Aorta (tissue), 5 donors: Measurements from ENCODE around the gene ERC1. TPM values are rescaled to one million over a fixed set of nuclear protein-coding genes. Genes with fewer than 3 reads are reported as not detected.
"Not testable (repeated sequence)": the region's sequence is repeated elsewhere in the genome, so short reads cannot be mapped to it uniquely, and the experiment has no call there.

Source experiments
- ATAC-seq: fragments of 200-7000 bp; cut with Tn5 transposase; one replicate; pipeline ENCODE4 v1.9.1; 2022; ENCODE audit warnings: moderate library complexity; ENCODE audit not compliant: low FRiP score
- DNase-seq, 2 donors: peaks; one replicate each; pipeline ENCODE4 v3.0.0-alpha.2; 2020
- H3K27ac ChIP-seq, 2 donors: one replicate each; pipeline ENCODE4 v1.5.1; 2013; ENCODE audit warnings: low read length in 2 of 2, mild to moderate bottlenecking in 2 of 2, moderate library complexity in 2 of 2, control low read depth in 1 of 2, inconsistent platforms in 1 of 2, low read depth in 1 of 2
- H3K27me3 ChIP-seq, 2 donors: one replicate each; pipeline ENCODE4 v1.6.1; 2013; ENCODE audit warnings: control low read depth in 1 of 2, low read length in 1 of 2, mild to moderate bottlenecking in 1 of 2, moderate library complexity in 1 of 2; ENCODE audit not compliant: insufficient read depth in 2 of 2, control insufficient read depth in 1 of 2
- H3K36me3 ChIP-seq, 2 donors: one replicate each; pipeline ENCODE4 v1.6.1; 2013; ENCODE audit warnings: control low read depth in 1 of 2, low read length in 1 of 2, mild to moderate bottlenecking in 1 of 2; ENCODE audit not compliant: insufficient read depth in 2 of 2, control insufficient read depth in 1 of 2
- H3K4me1 ChIP-seq, 2 donors: one replicate each; pipeline ENCODE4 v1.6.1; 2013; ENCODE audit warnings: low read length in 2 of 2, control low read depth in 1 of 2, mild to moderate bottlenecking in 1 of 2, moderate library complexity in 1 of 2; ENCODE audit not compliant: insufficient read depth in 2 of 2, control insufficient read depth in 1 of 2
- H3K4me3 ChIP-seq, 2 donors: one replicate each; pipeline ENCODE4 v1.5.1; 2013; ENCODE audit warnings: low read length in 2 of 2, control low read depth in 1 of 2, mild to moderate bottlenecking in 1 of 2
- H3K9me3 ChIP-seq: one replicate; pipeline ENCODE4 v1.6.1; 2013; ENCODE audit warnings: mild to moderate bottlenecking, low read length; ENCODE audit not compliant: control insufficient read depth
- WGBS, 2 donors: extraction: QIAGEN DNeasy Blood & Tissue Kit; methylation state at CpG; one replicate each; pipeline ENCODE4 v1.1.7; 2013; 5-methylcytosine and 5-hydroxymethylcytosine counted together
- intact Hi-C, 2 donors: fragments of 100-400 bp; cut with DNase I; formaldehyde crosslinking; loops; one replicate each; pipeline versions ENCODE4 v1.14.2 to v1.15.0; 2022
- polyA plus RNA-seq, 2 donors: library from polyadenylated mRNA; stranded (reverse); fragments of 200-250 nt; gene quantifications; one replicate each; pipeline ENCODE4 v1.2.3, GENCODE V29; 2013
- total RNA-seq, 2 donors: library from RNA; stranded (reverse); fragmentation: NEBNext Ultra II Directional; extraction: Animal tissue kit (Norgen Biotek cat#: 25700); gene quantifications; one replicate each; pipeline ENCODE4 v1.2.1, GENCODE V29; 2021
- donor health status: healthy with polysubstance abuse.
- donor health status: Bipolar disorder and iron deficiency.
- donor health status: DM: no; HTN: no; CAD: no.
- donor health status: DM: no; HTN: no; CAD: no.
- donor health status: DM: yes; HTN: yes; CAD: no.

The ERC1 gene
- total and polyA plus RNA-seq, 4 donors, result 8.1 to 99.8 (median 45.3) TPM

DNA sequence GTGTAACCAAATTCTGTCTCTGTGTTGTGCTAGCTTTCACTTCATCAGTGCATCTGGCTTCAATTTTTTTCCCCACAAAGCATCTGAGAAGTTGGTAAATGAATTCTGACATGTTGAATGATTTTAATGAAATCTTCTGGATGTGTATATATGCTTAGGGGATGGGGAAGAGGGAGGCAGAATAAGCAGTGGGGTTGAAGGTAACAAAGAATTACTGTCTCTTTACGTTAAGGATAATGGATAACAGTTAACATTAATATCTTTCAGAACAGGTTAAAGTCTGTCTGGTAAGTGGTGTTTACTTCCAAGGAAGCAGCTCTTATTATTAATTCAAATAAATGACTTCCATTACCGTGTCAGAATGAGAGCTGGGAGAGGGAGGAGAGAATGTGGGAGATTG lies 261.7 kb downstream of the ERC1 start:
- ATAC-seq (no peak), DNase-seq (no peak)
- H3K36me3 ChIP-seq, result no peaks in the 10 kb centered on the region
- intact Hi-C loops, result no loop called here
- WGBS, 2 donors, result 75% methylated on average over 2 of the region's 2 CpGs
- no peak overlapping the region for H3K4me3 ChIP-seq
- no peaks in the 10 kb centered on the region for H3K9me3 ChIP-seq
- no peaks in the 10 kb centered on the region for H3K4me1 ChIP-seq
- no peak overlapping the region for H3K27ac ChIP-seq
- no peaks in the 10 kb centered on the region for H3K27me3 ChIP-seq

DNA sequence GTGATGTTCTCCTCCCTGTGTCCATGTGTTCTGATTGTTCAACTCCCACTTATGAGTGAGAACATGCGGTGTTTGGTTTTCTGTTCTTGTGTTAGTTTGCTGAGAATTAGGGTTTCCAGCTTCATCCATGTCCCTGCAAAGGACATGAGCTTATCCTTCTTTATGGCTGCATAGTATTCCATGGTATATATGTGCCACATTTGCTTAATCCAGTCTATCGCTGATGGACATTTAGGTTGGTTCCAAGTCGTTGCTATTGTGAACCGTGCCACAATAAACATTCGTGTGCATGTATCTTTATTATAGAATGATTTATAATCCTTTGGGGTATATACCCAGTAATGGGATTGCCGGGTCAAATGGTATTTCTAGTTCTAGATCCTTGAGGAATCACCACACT lies 264.1 kb downstream of the ERC1 start:
- H3K27ac ChIP-seq, H3K4me3 ChIP-seq, DNase-seq, H3K4me1 ChIP-seq, H3K9me3 ChIP-seq, intact Hi-C loops, H3K27me3 ChIP-seq, ATAC-seq, H3K36me3 ChIP-seq: not testable (repeated sequence)
- WGBS, 2 donors, result 92 to 95% methylated on average over 6 of the region's 6 CpGs

DNA sequence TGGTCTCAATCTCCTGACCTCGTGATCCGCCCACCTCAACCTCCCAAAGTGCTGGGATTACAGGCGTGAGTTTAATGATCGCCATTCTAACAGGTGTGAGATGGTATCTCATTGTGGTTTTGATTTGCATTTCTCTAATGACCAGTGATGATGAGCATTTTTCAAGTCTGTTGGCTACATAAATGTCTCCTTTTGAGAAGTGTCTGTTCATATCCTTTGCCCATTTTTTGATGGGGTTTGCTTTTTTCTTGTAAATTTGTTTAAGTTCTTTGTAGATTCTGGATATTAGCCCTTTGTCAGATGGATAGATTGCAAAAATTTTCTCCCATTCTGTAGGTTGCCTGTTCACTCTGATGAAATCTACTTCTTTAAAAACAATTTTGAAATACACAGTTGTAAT lies 264.8 kb downstream of the ERC1 start:
- H3K36me3 ChIP-seq, H3K4me3 ChIP-seq, DNase-seq, ATAC-seq, H3K27me3 ChIP-seq, intact Hi-C loops, H3K4me1 ChIP-seq, H3K27ac ChIP-seq, H3K9me3 ChIP-seq: not testable (repeated sequence)
- WGBS, 2 donors, result 98 to 99% methylated on average over 4 of the region's 4 CpGs

DNA sequence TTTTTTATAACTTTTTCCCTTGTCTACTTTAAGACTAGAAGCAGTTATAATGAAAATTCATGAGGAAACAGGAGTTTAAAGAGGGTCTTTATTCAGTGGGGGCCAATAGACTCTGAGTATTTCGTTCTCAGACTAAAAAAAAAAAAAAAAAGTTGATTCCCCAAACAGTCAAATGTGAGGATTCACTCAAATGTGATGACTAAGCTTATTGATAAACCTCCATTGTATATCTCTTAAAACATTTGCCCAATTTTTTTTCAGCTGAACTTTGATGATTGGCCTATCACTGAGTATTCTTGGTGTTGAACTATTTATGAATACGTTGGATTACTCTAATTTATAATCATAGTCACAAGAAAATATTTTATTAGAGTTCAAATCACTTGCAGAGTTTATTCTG lies 265.3 kb downstream of the ERC1 start:
- no peak for DNase-seq
- Histone ChIP-seq H3K27me3 (no peaks in the 10 kb centered on the region), H3K9me3 (no peaks in the 10 kb centered on the region), H3K4me3 (no peak overlapping the region), H3K36me3 (no peaks in the 10 kb centered on the region), H3K4me1 (no peaks in the 10 kb centered on the region), H3K27ac (no peak overlapping the region)
- ATAC-seq, result no peak
- 98 to 99% methylated on average over 2 of the region's 2 CpGs for WGBS, 2 donors
- intact Hi-C loops, result no loop called here

DNA sequence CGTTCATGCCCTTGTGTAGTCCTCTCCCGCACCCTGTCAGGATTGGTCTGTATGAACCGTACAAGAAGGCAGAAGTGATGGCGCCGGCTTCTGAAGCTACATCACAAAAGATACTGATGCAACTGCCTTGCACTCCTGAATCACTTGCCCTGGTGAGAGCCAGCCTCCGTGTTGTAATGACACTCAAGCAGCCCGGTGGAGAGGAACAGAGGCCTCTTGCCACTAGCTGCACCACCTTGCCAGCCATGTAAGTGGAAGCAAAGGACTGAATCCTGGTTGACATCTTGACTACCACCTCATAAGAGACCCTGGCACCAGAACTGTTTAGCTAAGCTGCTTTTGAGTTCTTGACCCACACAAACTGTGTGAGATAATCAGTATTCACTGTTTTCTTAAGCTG lies 266.0 kb downstream of the ERC1 start:
- ATAC-seq, result no peak
- Histone ChIP-seq H3K9me3 (no peaks in the 10 kb centered on the region), H3K36me3 (no peaks in the 10 kb centered on the region), H3K4me1 (no peaks in the 10 kb centered on the region), H3K4me3 (no peak overlapping the region), H3K27ac (no peak overlapping the region), H3K27me3 (no peaks in the 10 kb centered on the region)
- intact Hi-C loops, result no loop called here
- 89 to 92% methylated on average over 7 of the region's 7 CpGs for WGBS, 2 donors
- no peak for DNase-seq

DNA sequence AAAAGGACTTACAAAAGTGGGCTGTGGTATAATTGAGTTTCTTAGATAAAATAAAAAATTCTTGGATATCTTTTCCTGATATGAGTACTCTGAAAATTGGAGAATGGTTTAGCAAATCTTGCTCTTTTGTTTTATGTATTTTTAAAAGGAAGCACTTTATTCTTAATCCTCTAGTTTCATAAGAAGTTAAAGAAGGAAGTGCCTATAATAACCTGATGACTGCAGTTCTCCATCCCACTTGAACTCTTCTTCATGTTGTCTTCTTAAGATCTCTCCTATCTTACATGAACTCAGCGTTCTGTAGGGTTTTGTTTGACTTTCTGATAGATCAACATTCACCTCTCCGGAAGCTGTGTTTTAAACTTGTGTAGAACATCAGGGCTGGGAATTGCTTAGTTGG lies 271.0 kb downstream of the ERC1 start:
- Histone ChIP-seq H3K4me3 (no peak overlapping the region), H3K27me3 (no peaks in the 10 kb centered on the region), H3K4me1 (no peaks in the 10 kb centered on the region), H3K27ac (no peak overlapping the region), H3K9me3 (no peaks in the 10 kb centered on the region), H3K36me3 (peaks cover 0 to 2% of the 10 kb centered on the region in 2 donors)
- DNase-seq, result no peak
- intact Hi-C loops, result no loop called here
- 53 to 83% methylated on average over 2 of the region's 2 CpGs for WGBS, 2 donors
- no peak for ATAC-seq

DNA sequence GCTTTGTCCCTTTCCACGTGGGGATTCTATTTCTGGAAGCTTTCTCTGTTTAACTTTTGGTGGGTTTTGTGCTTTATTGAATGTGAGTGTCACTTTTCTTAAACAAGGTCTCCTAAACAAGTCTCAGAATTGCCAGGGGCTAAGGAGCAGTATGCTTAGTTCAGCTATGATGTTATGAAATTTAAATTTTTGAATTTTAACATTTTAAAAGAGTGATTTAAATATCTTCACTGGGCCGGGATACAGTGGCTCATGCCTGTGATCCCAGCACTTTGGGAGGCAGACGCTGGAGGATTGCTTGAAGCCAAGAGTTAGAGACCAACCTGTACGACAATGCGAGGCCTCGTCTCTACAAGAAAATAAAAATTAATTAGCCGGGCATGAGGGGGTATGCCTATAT lies 276.2 kb downstream of the ERC1 start:
- no peak for ATAC-seq

DNA sequence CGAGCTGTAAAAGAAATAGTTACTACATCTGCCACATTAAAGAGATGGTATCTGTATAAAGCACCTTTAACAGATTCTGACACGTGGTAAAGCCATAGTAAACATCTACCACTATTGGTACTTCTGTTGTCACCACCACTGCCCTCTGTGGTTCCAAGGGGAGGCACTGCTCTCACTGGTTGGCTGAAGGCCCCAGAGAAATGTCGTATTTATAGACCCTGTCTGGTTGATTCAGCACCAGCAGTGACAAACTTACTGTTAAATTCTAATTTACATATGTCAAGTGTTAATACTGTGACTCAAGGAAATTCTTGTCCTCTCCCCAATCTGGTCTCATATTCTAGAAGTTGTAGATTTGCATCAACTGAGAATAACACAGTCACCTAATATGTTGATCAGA lies 281.1 kb downstream of the ERC1 start:
- Histone ChIP-seq H3K9me3 (no peaks in the 10 kb centered on the region), H3K27ac (no peak overlapping the region), H3K4me1 (no peaks in the 10 kb centered on the region), H3K4me3 (no peak overlapping the region), H3K36me3 (peaks cover 0 to 2% of the 10 kb centered on the region in 2 donors), H3K27me3 (no peaks in the 10 kb centered on the region)
- ATAC-seq (no peak), DNase-seq (no peak)
- 87 to 90% methylated on average over 3 of the region's 3 CpGs for WGBS, 2 donors
- intact Hi-C loops, result no loop called here

More for the DNA sequence above, 276.2 kb downstream of the ERC1 start:
- Histone ChIP-seq H3K9me3 (no peaks in the 10 kb centered on the region), H3K27me3 (no peaks in the 10 kb centered on the region), H3K27ac (no peak overlapping the region), H3K4me1 (no peaks in the 10 kb centered on the region), H3K36me3 (peaks cover 0 to 3% of the 10 kb centered on the region in 2 donors), H3K4me3 (no peak overlapping the region)
- 90% methylated on average over 7 of the region's 7 CpGs for WGBS, 2 donors
- intact Hi-C loops, result no loop called here
- DNase-seq, result no peak

DNA sequence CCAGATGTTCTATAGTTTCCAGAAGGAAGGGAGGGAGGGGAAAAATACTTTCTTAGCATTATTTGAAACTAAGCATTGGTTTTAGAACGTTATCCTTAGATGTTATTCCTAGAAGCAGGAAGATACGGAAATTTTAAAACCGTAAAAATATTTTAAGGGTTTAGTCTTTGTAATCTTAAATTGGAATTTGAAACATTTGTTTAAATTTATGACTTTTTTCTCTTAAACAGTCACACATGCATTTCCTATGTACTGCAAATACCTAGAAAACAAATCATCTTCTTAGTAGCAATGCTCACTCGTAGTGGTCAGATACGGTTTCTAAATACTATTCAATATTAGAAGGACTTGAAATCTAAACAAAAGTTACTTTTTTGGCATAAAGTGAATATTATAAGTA lies 282.0 kb downstream of the ERC1 start:
- DNase-seq (no peak), ATAC-seq (no peak)
- intact Hi-C loops, result no loop called here
- Histone ChIP-seq H3K9me3 (no peaks in the 10 kb centered on the region), H3K36me3 (peaks cover 0 to 2% of the 10 kb centered on the region in 2 donors), H3K4me1 (no peaks in the 10 kb centered on the region), H3K4me3 (no peak overlapping the region), H3K27ac (no peak overlapping the region), H3K27me3 (no peaks in the 10 kb centered on the region)
- 83 to 89% methylated on average over 5 of the region's 5 CpGs for WGBS, 2 donors
